ENCODE results near the gene YOD1. TPM values are rescaled to one million over a fixed set of nuclear protein-coding genes. Genes with fewer than 3 reads are reported as not detected.

Gene YOD1
- total RNA-seq, 1 experiment from 2014 or later: 63.9 TPM

GRCh38 chr1:207006914-207007313 is 44.1 kb downstream of the YOD1 start:
- TF ChIP-seq EZH2 (IDR thresholded peaks at IDR 0.05; ENCODE audit: low read length, unreplicated experiment) (no peak), EZH2phosphoT487 (IDR thresholded peaks at IDR 0.05; ENCODE audit: borderline replicate concordance, low read length) (no peak), CTCF (conservative IDR thresholded peaks at IDR 0.05; ENCODE audit: low read depth, low read length) (no peak)
- H3K27ac ChIP-seq (ENCODE audit: low read length): peak overlapping the region; percentile 92
- H3F3A ChIP-seq (ENCODE audit: low read length, unreplicated experiment): peaks cover 22% of the 10 kb centered on the region
- H3K27me3 ChIP-seq (ENCODE audit: low read length): no peaks in the 10 kb centered on the region
- H3K79me2 ChIP-seq (ENCODE audit: low read length): no peaks in the 10 kb centered on the region
- DNase-seq (no peak), ATAC-seq (peak; percentile 1; the same call in 1 of the 2 replicates)
- peaks cover 68% of the 10 kb centered on the region for H3K4me1 ChIP-seq (ENCODE audit: insufficient read depth, low read length)
- H3K9me3 ChIP-seq (ENCODE audit: low read length): peaks cover 6% of the 10 kb centered on the region; the same call in 1 of the 2 replicates
- intact Hi-C loops (cut with micrococcal nuclease): loop anchor here (1.0 kb wide), 3 partner anchors 13 to 44 kb away; partner anchors contain the start of gene YOD1
- peak overlapping the region; percentile 2; the same call in 1 of the 2 replicates for H3K4me3 ChIP-seq (ENCODE audit: low read length)
- H4K20me1 ChIP-seq (ENCODE audit: low read length): no peaks in the 10 kb centered on the region
- ChIA-PET CTCF (interaction anchor here (0.6 to 2.6 kb wide), 8 partner anchors 10 to 94 kb away, joined by 3 to 9 read pairs (median 6); no protein-coding TSS in a partner anchor), POLR2A (ENCODE audit: unreplicated experiment) (interaction anchor here (0.7 to 4.8 kb wide), 9 partner anchors 11 to 314 kb away, joined by 4 to 52 read pairs (median 5); partner anchors contain the start of genes C1orf116 and PFKFB2)
- peak overlapping the region; percentile 63 for H3K4me2 ChIP-seq (ENCODE audit: low read length)
- no peaks in the 10 kb centered on the region for H3K9me2 ChIP-seq (replicated peaks; ENCODE audit: low read length)
- H3K9ac ChIP-seq (ENCODE audit: low read length): peak overlapping the region; percentile 81
- TSS peak; percentile 90 for BruUV-seq (replicated peaks)
- no peaks in the 10 kb centered on the region for H3K36me3 ChIP-seq (ENCODE audit: low read depth, low read length)
- 0 out of 2 replicates have a peak overlapping the region, but pooled peaks have one; percentile 0 for H2AFZ ChIP-seq (ENCODE audit: low read length)

- Histone ChIP-seq H3K4me3 (ENCODE audit: low read length) (no peak overlapping the region), H3K9me3 (ENCODE audit: low read length) (peaks cover 6% of the 10 kb centered on the region; the same call in 1 of the 2 replicates), H3K27ac (ENCODE audit: low read length) (peak overlapping the region; percentile 92), H4K20me1 (ENCODE audit: low read length) (no peaks in the 10 kb centered on the region), H2AFZ (ENCODE audit: low read length) (no peak overlapping the region), H3K9ac (ENCODE audit: low read length) (peak overlapping the region; percentile 81), H3K36me3 (ENCODE audit: low read depth, low read length) (no peaks in the 10 kb centered on the region), H3K27me3 (ENCODE audit: low read length) (no peaks in the 10 kb centered on the region), H3K9me2 (replicated peaks; ENCODE audit: low read length) (no peaks in the 10 kb centered on the region), H3K79me2 (ENCODE audit: low read length) (no peaks in the 10 kb centered on the region), H3K4me1 (ENCODE audit: insufficient read depth, low read length) (peaks cover 76% of the 10 kb centered on the region), H3K4me2 (ENCODE audit: low read length) (peak overlapping the region; percentile 63), H3F3A (ENCODE audit: low read length, unreplicated experiment) (peaks cover 22% of the 10 kb centered on the region)
- TF ChIP-seq EZH2 (IDR thresholded peaks at IDR 0.05; ENCODE audit: low read length, unreplicated experiment) (no peak), EZH2phosphoT487 (IDR thresholded peaks at IDR 0.05; ENCODE audit: borderline replicate concordance, low read length) (no peak), CTCF (conservative IDR thresholded peaks at IDR 0.05; ENCODE audit: low read depth, low read length) (no peak)
- intact Hi-C loops (cut with micrococcal nuclease): no loop called here
- DNase-seq: no peak
- CTCF ChIA-PET: interaction anchor here (0.5 to 2.3 kb wide), 8 partner anchors 15 to 570 kb away, joined by 3 to 9 read pairs (median 4); partner anchors contain the start of gene PFKFB2
- BruUV-seq (replicated peaks): no TSS peak
- POLR2A ChIA-PET (ENCODE audit: unreplicated experiment): interaction anchor here (0.5 to 4.8 kb wide), 12 partner anchors 12 to 91 kb away, joined by 3 to 52 read pairs (median 6); partner anchors contain the start of genes C1orf116 and PFKFB2
- no peak for ATAC-seq
Observed at GRCh38 chr1:207006083-207006482, 44.9 kb downstream of the YOD1 start.

All from PC-3 (cell line).